NCI-H460 (cell line): ENCODE data around the gene HPS3. TPM values are rescaled to one million over a fixed set of nuclear protein-coding genes. Genes with fewer than 3 reads are reported as not detected.
A peak's percentile ranks its signal among the peaks of the same experiment; 100 is the strongest.
"Not testable (repeated sequence)": the region's sequence is repeated elsewhere in the genome, so short reads cannot be mapped to it uniquely, and the experiment has no call there.

ENCODE experiments used
- DNase-seq: peaks from one replicate; pipeline ENCODE4 v3.0.0-alpha.2; 2016; ENCODE audit warnings: low read depth; ENCODE audit errors: extremely low read depth
- polyA plus RNA-seq: library from polyadenylated mRNA; depleted of rRNA; stranded (reverse); fragments of >200 nt; gene quantifications from 2 replicates; pipeline ENCODE4 v1.2.3, GENCODE V29; 2014; cell fraction: nucleus; rRNA removed
- total RNA-seq: library from RNA; depleted of rRNA; stranded (reverse); fragments of >200 nt; shearing (Covaris generic); gene quantifications from 2 replicates; pipeline ENCODE4 v1.2.3, GENCODE V29; 2014; rRNA removed

The HPS3 gene, protein sequence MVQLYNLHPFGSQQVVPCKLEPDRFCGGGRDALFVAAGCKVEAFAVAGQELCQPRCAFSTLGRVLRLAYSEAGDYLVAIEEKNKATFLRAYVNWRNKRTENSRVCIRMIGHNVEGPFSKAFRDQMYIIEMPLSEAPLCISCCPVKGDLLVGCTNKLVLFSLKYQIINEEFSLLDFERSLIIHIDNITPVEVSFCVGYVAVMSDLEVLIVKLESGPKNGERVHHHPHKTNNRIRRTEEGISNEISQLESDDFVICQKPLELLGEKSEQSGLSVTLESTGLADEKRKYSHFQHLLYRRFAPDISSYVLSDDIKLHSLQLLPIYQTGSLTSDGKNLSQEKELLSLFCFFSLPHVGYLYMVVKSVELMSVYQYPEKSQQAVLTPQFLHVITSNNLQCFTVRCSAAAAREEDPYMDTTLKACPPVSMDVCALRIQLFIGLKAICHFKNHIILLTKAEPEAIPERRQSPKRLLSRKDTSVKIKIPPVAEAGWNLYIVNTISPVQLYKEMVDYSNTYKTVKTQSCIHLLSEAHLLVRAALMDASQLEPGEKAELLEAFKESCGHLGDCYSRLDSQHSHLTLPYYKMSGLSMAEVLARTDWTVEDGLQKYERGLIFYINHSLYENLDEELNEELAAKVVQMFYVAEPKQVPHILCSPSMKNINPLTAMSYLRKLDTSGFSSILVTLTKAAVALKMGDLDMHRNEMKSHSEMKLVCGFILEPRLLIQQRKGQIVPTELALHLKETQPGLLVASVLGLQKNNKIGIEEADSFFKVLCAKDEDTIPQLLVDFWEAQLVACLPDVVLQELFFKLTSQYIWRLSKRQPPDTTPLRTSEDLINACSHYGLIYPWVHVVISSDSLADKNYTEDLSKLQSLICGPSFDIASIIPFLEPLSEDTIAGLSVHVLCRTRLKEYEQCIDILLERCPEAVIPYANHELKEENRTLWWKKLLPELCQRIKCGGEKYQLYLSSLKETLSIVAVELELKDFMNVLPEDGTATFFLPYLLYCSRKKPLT
- total RNA-seq = 17.5 and 17.6 TPM in 2 replicates
- 22.3 and 24.3 TPM in 2 replicates for polyA plus RNA-seq

DNA sequence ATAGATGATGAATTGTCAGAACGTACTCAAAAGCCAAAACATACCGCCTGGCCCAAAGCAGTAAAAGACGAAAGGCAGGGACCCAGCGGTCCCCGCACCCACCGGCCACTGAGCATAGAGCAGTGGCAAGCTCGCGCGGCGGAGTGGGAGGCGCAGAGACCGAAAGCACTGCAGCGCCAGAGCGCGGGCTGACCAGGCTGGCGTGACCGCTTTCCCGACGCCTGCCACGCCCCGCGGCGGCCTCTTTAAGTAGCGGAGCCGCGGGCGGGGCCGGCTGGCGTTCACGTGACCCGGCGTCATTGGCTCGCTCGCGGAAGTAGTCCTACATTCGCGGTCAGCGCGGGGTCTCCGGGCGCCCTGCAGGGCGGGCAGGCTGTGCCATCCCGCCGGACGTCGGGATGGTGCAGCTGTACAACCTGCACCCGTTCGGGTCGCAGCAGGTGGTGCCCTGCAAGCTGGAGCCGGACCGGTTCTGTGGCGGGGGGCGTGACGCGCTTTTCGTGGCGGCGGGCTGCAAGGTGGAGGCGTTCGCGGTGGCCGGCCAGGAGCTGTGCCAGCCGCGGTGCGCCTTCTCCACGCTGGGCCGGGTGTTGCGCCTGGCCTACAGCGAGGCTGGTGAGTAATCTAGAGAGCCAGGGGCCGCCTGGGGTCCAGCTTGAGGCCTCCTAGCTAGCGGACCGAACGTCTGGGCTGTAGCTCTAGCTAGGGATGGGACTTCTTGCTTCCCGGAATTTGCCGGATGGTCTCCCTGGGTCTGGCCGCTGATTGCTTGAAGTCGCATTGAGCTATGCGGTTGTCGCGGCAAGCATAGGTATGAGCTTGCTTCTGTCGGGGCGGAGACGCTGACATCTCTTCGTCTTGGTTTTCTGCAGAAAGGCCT lies at the start of gene HPS3:
HPS3 (plus strand) TSS at position 313 of the 880 bp plus-strand sequence; CDS start at position 399, 86 bp downstream.
- peak; percentile 76 for DNase-seq

DNA sequence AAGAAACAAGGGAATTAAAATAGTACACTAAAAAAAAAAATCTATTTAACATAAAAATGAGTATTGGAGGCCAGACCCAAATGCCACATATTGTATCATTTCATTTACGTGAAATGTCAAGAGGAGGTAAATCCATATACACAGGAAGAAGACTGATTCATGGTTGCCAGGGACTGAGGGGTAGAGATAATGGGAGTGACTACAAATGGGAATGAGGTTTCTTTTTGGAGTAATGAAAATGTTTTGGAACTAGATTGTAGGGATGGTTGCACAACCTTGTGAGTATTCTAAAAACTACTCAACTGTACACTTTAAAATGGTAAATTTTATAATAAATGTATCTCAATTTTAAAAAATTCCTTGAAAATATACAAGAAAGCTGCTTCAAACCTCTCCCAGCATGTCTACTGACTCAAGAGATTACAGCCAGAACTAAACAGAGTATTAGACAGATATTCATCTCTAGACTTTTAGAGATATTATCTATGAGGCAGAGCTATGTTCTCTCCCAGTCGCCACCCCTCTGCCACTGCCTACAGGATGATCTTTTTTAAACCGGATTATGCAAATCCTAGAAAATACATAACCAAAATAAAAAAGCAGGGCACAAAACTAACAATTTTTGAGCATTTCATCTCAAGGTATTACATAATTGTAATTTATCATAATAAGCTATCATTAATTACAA lies 49.3 kb upstream of the HPS3 start:
- DNase-seq = no peak

DNA sequence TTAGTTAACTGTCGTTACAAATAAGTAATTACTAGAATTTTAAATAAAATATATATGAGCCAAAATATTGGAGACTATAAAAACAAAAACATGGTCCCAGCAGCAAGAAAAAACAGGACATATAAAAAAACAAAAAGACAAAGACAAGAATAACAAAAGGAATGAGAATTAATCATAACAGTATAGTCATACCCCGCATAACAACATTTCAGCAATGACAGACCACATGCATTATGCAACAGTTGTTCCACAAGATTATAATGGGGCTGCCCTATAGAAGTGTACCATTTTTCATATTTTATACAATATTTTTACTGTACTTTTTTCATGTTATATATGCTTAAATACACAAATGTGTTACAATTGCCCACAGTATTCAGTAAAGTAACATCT lies 48.7 kb upstream of the HPS3 start:
- DNase-seq = no peak

DNA sequence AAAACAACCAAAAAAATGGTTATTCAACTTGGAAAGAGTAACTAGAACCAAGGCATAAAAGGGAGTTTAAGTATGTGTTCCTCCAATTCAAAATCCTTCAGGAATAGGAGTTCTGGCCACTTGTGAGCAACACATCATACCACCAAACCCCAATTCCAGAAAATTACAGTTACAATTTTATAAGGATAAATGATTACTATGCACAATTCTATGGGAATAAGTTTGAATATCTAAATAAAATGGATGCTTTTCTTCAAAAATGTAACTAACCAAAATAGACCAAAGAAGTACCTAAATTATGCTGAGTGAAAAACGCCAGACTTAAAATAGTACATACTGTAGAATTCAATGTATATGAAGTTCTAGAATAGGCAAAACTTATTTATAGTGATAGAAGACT lies 47.7 kb upstream of the HPS3 start:
- no peak for DNase-seq

DNA sequence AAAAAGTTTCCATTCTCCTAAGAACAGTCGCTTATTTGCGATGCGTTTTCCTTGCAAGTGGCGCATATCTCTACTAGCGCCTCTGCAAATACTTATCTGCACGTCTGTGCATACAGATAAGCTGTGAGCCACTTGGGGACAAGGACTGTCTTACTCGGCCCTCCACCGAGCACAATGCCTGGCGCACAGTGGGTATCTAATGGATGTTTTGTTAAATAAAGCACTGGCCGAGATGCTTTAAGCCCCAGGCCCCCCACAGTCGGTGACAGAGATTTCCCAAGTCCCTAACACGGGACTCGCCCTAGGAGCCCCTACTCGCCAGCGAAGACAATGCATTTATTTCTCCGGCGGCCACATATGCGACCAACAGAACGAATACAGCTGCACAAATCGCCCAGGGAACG lies 43.6 kb upstream of the HPS3 start:
- no peak for DNase-seq

DNA sequence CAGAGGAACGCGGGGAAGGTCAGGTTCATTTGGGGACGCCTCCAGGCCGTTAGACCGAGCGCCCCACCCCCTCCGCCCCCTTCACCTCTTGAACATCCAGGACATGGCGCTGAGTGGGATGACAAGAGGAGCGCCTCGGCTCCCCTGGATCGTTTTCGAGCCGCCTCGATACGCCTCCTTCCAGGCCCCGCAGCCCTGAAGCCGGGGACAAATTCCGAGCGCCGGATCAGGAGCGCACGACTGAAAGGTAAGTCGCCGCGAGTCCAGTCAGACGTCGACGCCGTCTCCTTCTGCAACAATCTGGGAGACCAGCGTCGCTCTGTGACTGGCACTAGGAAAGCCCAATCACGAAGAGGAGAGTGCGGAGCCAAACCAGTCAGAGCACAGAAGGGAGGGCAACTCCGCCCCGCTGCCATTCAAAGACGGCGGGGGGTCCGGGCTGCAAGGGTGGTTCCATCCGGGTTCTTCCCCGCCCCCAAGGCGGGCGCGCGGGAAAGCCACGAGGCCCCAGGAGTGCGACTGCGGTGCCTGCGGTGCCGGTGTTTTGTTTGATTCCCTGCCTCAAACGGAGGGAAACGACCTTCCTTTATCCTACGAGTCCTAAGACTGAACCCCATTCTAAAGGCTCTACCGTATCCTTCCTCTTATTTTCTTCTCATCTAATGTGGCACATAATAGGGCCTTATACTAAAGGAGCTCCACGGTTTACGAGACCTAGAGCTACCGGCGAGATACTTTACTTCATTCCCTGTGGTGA lies 43.0 kb upstream of the HPS3 start, which contains the start of gene HLTF:
HLTF (minus strand) TSS at position 302 of the 757 bp plus-strand sequence; CDS start at position 105, 197 bp downstream.
- peak; percentile 95 for DNase-seq

DNA sequence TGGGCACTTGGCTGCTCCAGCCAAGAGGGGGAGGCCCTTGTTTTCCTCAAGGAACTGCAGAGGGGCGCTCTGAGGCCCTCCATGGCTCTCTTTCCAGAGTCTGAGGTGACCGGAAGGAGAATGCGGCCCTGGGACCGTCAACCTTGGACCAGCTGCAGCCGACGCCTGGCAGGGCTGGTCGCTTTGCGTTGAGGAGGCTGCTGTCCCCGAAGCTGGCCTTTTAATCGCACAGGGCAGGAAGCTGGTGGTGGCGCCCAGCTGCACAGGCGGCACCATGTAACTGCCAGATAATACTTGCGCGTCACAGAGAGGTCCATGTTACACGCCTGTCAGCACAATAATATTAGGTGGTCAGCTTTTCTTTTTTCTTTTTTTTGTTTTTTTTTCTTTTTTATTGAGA lies 42.2 kb upstream of the HPS3 start:
- no peak for DNase-seq

DNA sequence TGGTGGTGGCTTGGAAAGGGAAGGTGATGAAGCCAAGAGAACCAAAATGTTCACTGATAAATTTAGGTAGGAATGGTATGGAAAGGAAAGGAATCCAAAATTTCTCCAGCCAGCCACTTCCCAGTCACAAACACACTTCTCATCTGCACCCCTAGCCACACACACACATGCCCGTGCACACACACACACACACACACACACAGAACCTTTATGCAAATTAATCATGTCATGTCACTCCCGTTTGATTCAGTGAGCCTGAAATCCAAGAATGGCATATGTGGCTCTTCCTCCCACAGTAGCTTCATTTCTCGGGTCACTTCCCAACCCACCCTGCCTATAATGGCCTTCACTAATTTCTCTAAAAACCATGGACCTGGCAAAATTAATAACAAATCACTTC lies 40.0 kb upstream of the HPS3 start:
- no peak for DNase-seq

DNA sequence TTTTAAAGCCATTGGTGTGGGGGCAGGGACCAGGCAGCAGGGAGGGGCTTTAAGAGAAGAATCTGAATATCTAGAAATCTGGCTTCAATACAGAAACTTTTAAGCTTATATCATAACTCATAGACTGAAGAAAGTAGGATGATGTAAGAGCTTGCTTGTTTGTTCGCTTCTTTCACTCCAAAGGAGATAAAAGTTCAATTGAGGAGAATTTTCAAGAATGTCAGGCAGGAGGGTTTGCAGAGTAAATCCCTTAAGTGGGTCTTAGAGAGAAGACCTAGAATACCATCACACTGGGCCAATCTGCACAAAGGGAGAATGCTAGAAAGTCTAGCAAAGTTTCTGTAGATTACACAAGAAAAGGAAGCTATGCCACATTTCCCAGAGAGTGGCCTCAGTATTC lies 39.0 kb upstream of the HPS3 start:
- DNase-seq = no peak

DNA sequence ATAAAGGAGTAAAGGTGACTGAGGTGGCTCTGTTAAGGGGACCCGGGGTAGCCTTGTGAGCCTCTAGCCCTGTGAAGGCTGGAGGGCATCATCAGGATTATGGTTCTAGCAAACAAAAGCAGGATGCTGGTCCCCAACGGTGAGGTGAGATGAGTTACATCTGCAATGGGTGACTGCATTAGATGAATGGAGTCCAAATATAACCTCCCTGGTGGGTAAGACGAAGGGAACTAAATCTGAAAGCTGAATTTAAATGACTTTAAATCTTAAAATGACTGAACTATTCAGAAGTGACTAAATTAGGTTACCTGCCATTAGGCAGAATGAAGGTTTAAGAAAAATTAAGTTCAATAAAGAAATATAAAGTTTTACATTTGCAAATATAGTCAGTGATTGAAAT lies 38.5 kb upstream of the HPS3 start:
- DNase-seq = no peak

DNA sequence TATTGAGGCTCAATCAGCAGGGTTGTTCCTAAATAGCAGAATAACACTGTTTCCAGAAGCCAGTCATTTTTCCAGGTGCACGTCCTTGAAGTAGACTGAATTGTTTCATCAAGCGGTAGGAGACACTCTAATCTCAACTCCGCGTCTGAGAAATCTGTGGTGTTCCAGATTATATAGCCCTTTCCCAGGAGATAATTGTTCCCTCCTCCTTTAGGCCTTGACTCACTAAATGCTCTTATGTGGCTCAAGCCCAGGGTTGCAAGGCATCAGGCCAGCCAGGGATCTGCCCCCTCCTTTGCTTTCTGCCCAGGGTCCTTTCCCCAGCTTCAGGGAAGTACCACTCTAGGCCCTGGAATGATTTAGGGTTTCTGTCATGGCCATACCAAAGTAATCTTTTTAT lies 37.5 kb upstream of the HPS3 start:
- no peak for DNase-seq

DNA sequence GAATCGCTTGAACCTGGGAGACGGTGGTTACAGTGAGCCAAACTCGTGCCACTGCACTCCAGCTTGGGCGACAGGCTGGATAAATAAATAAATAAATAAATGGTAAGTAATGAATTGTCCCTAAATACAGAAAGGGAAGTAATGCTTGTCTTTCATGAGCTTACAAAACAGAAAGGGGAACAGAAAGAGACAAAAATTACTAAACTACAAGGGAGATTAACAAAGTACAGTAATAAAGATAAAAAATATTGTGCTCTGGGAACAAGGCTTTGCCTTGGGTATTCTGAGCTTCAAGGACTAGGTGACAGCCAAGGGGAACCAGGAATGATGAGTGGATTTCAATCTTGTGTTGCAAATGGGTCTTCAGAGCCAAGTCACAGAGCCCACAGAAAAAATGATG lies 34.0 kb upstream of the HPS3 start:
- DNase-seq = no peak

DNA sequence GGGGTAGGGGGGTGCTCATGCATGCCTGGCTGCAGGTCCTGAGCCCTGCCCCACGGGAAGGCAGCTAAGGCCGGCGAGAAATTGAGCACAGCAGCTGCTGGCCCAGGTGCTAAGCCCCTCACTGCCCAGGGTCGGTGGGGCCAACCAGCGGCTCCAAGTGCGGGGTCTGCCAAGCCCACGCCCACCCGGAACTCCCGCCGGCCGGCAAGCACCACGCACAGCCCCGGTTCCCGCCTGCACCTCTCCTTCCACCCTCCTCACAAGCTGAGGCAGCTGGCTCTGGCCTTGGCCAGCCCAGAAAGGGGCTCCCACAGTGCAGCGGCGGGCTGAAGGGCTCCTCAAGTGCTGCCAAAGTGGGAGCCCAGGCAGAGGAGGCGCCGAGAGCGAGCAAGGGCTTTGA lies 31.5 kb upstream of the HPS3 start:
- DNase-seq = not testable (repeated sequence)

DNA sequence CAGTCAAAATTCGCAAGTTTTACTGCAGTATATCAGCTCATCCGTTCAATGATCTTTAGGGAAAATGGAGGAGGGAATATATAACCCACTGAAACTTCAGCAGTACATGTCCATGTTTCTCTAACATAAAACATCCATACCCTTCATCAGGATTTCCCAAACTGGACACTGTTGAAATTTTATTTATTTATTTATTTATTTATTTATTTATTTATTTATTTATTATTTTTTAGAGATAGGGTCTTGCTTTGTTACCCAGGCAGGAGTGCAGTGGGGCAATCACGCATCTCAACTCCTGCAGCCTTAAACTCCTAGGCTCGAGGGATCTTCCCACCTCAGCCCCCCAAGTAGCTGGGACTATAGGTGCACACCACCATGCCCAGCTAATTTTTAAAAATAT lies 28.3 kb upstream of the HPS3 start:
- DNase-seq = no peak

DNA sequence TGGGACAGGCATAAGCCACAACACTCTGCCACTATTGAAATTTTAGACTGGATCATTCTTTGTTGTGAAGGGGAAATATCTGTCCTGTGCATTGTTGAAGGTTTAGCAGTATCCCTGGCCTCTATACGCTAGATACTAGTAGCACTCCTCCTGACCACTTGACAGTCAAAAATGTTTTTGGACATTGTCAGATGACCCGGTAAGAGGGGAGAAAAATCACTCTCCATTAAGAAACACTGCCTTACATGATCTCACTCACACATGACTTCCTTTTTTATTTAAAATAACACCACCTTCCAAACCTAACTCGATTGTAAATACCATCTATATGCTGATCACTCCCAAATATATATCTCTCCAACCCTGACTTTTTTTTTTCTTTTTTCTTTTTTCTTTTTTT lies 27.8 kb upstream of the HPS3 start:
- no peak for DNase-seq

DNA sequence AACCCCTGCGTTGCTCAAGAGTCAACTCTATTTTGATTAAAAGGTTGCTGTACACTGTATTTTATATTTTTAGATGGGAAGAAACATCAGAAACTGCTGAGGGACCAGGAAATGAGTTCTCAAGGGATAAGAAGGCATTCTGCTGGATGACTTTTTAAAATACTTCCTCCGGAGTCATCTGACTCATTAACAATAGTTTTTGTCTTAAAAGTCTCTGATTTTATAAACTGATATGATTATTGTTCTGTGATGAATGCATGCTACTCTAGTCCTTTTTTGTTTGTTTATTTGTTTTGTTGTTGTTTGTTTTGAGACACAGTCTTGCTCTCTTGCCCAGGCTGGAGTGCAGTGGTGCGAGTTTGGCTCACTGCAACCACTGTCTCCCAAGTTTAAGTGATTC lies 25.0 kb upstream of the HPS3 start:
- no peak for DNase-seq

DNA sequence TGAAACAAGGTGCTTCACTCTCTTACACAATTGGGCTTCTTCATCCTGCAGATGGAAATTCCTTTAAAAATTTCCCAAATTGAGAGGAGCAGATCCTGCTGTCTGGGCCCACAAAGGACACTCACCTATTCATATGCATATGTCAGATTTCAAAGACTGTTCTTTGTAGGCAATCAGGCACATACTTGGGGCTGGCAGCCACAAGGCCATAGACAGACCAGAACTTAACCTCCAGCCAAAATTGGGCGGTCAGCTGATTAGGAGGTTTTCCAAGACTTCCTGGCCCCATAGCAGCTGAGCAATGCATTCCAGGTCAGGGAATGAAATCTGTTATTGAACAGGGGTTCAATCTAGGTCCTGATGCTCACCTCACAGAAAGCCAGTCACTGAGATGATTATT lies 15.0 kb upstream of the HPS3 start:
- no peak for DNase-seq

DNA sequence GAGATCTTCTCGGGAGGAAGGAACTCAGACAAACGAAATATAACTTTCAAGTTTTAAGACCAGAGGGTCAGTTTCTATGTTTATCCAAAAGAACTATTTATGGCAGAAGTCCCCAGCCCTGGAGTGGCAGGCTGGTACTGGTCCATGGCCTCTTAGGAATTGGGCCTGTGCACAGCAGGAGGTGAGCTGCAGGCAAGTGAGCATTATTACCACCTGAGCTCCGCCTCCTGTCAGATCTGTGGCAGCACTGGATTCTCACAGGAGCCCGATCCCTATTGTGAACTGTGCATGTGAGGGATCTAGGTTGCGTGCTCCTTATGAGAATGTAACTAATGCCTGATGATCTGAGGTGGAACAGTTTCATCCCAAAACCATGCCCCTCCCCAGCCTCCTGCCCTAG lies 14.3 kb upstream of the HPS3 start:
- DNase-seq = no peak

DNA sequence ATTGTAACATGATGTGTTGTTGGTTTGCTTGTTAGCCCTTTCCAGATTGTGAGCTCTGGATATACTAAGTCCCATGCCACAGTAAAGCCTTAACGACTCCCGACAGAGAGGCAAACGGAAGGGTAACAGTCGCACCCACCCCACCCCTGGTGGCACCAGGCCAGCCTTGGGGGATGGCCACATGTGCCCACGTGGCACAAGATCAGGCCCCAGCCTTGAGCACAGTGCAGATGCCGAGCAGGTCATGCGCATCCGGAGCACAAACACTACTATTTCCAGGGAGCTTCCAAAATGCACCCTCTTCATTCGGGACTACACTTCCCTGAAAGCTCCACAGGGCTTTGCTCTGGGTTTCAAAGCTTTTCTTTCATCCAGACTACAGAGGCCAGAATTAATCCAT lies 10.7 kb upstream of the HPS3 start:
- no peak for DNase-seq
